Trophoblast cell (in vitro differentiated cells and primary cell): ENCODE measurements around the gene MTRFR. TPM values are rescaled to one million over a fixed set of nuclear protein-coding genes. Genes with fewer than 3 reads are reported as not detected.

Experiments
- DNase-seq, 2 donors: peaks; one replicate each; pipeline ENCODE4 v3.0.0-alpha.2; 2016
- H2AFZ ChIP-seq: 2 replicates; pipeline ENCODE4 v1.6.1; 2013; ENCODE audit warnings: low read length, moderate library complexity, mild to moderate bottlenecking; ENCODE audit not compliant: insufficient read depth, poor library complexity
- H2AK5ac ChIP-seq: 2 replicates; pipeline ENCODE4 v1.6.1; 2013; ENCODE audit warnings: mild to moderate bottlenecking, low read length
- H2BK120ac ChIP-seq: 2 replicates; pipeline ENCODE4 v1.6.1; 2013; ENCODE audit warnings: low read length, mild to moderate bottlenecking, moderate library complexity; ENCODE audit not compliant: insufficient read depth, poor library complexity
- H2BK12ac ChIP-seq: 2 replicates; pipeline ENCODE4 v1.6.1; 2013; ENCODE audit warnings: mild to moderate bottlenecking, low read length, moderate library complexity
- H2BK5ac ChIP-seq: 2 replicates; pipeline ENCODE4 v1.6.1; 2013; ENCODE audit warnings: low read length, low read depth, moderate library complexity, mild to moderate bottlenecking; ENCODE audit not compliant: poor library complexity
- H3K14ac ChIP-seq: 2 replicates; pipeline ENCODE4 v1.6.1; 2013; ENCODE audit warnings: mild to moderate bottlenecking, low read length
- H3K18ac ChIP-seq: 2 replicates; pipeline ENCODE4 v1.6.1; 2013; ENCODE audit warnings: mild to moderate bottlenecking, low read length
- H3K23ac ChIP-seq: 2 replicates; pipeline ENCODE4 v1.6.1; 2013; ENCODE audit warnings: low read length
- H3K27ac ChIP-seq: 2 replicates; pipeline ENCODE4 v1.5.1; 2013; ENCODE audit warnings: low read depth, mild to moderate bottlenecking, inconsistent platforms, low read length, moderate library complexity
- H3K27me3 ChIP-seq: 2 replicates; pipeline ENCODE4 v1.6.1; 2013; ENCODE audit warnings: inconsistent platforms, mild to moderate bottlenecking, low read length, moderate library complexity; ENCODE audit not compliant: insufficient read depth
- H3K36me3 ChIP-seq, 2 experiments: 1 replicate in 1 of 2; 2 replicates in 1 of 2; pipeline ENCODE4 v1.6.1; 2013; ENCODE audit warnings: low read length in 2 of 2, mild to moderate bottlenecking in 2 of 2, moderate library complexity in 1 of 2; ENCODE audit not compliant: insufficient read depth in 2 of 2, control insufficient read depth in 1 of 2
- H3K4ac ChIP-seq: 2 replicates; pipeline ENCODE4 v1.6.1; 2013; ENCODE audit warnings: low read depth, mild to moderate bottlenecking, low read length, moderate library complexity
- H3K4me1 ChIP-seq, 2 experiments: 1 replicate in 1 of 2; 2 replicates in 1 of 2; pipeline ENCODE4 v1.6.1; 2013; ENCODE audit warnings: low read length in 2 of 2, mild to moderate bottlenecking in 2 of 2, moderate library complexity in 1 of 2; ENCODE audit not compliant: insufficient read depth in 2 of 2, control insufficient read depth in 1 of 2
- H3K4me2 ChIP-seq: 2 replicates; pipeline ENCODE4 v1.6.1; 2013; ENCODE audit warnings: inconsistent platforms, mild to moderate bottlenecking, low read length, moderate library complexity
- H3K4me3 ChIP-seq: 2 replicates; pipeline ENCODE4 v1.5.1; 2013; ENCODE audit warnings: mild to moderate bottlenecking, low read depth, low read length, inconsistent platforms
- H3K79me1 ChIP-seq: one replicate; pipeline ENCODE4 v1.6.1; 2013; ENCODE audit warnings: low read length
- H3K79me2 ChIP-seq: 2 replicates; pipeline ENCODE4 v1.6.1; 2013; ENCODE audit warnings: low read length, mild to moderate bottlenecking; ENCODE audit not compliant: control insufficient read depth, insufficient read depth, poor library complexity
- H3K9ac ChIP-seq: 2 replicates; pipeline ENCODE4 v1.6.1; 2013; ENCODE audit warnings: mild to moderate bottlenecking, low read length
- H3K9me3 ChIP-seq: 2 replicates; pipeline ENCODE4 v1.6.1; 2013; ENCODE audit warnings: low read depth, mild to moderate bottlenecking, control low read depth, inconsistent platforms, low read length; ENCODE audit not compliant: insufficient read depth
- H4K12ac ChIP-seq: 2 replicates; pipeline ENCODE4 v1.6.1; 2013; ENCODE audit warnings: low read depth, mild to moderate bottlenecking, low read length, moderate library complexity
- H4K8ac ChIP-seq: 2 replicates; pipeline ENCODE4 v1.6.1; 2013; ENCODE audit warnings: low read depth, mild to moderate bottlenecking, low read length, moderate library complexity
- H4K91ac ChIP-seq: one replicate; pipeline ENCODE4 v1.6.1; 2013; ENCODE audit warnings: low read depth, mild to moderate bottlenecking, low read length, moderate library complexity
- WGBS: extraction: QIAGEN DNeasy Blood & Tissue Kit; methylation state at CpG from one replicate; pipeline ENCODE4 v1.1.7; 2013; ENCODE audit warnings: missing lambda C conversion rate; ENCODE audit not compliant: insufficient read length, insufficient coverage; ENCODE audit errors: extremely low coverage; 5-methylcytosine and 5-hydroxymethylcytosine counted together
- polyA plus RNA-seq: library from polyadenylated mRNA; stranded (reverse); fragments of 200-250 nt; gene quantifications from 2 replicates; pipeline ENCODE4 v1.2.3, GENCODE V29; 2013

Gene MTRFR
- 8.8 and 9.1 TPM in 2 replicates for polyA plus RNA-seq

DNA sequence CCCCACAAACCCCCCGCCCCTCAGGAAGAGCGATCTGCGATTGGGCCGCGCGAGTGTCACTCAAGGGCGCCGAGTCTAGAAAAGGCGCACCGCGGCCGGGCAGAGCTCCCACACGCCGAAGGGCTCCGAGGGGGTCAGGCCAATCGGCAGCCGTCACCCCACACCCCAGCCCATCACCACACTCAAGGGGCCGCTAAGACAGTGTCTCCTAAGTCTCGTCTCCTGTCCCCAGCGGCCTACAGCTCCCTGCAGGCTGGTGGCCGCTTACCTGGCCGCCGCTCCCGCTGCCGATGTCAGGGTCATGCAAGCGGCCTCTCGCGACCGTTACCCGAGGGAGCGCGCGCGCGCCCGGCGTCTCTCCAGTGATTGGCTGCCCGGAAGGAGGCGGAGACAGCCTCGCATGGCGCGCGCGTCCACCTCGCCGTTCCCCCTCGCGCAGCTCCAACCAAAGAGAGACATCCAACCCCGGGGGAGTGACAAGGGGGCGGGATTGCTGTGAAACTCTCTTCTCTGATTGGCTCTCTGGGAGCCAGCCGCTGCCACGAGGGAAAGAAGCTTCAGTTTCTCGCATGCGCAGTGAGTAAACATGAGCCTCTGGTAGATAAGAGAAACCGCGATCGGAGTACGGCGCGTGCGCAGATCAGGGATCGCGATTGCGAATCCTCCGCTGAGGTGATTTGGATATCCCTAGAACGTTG lies at the start of gene MTRFR, which contains the start of gene MPHOSPH9:
Gene MTRFR (plus strand): TSS at position 630 of the 698 bp plus-strand sequence. CDS start 20,239 bp downstream, outside the sequence.
Gene MPHOSPH9 (minus strand): TSS at position 335 of the 698 bp plus-strand sequence. CDS start 2,777 bp downstream, outside the sequence.
- Histone ChIP-seq H3K79me2 (peaks cover 9% of the 10 kb centered on the region), H2AFZ (peak within 1 kb of the TSS; percentile 86), H3K23ac (no peak within 1 kb of the TSS), H2AK5ac (peak within 1 kb of the TSS; percentile 84), H3K4me3 (peak within 1 kb of the TSS; percentile 95), H3K9me3 (peaks cover 2% of the 10 kb centered on the region), H2BK120ac (peak within 1 kb of the TSS; percentile 64), H3K14ac (peak within 1 kb of the TSS; percentile 74), H4K91ac (peak within 1 kb of the TSS; percentile 64), H3K4ac (peak within 1 kb of the TSS; percentile 95), H3K4me1 (peaks cover 5 to 7% of the 10 kb centered on the region in 2 experiments), H3K27ac (peak within 1 kb of the TSS; percentile 62), H4K12ac (peak within 1 kb of the TSS; percentile 49), H3K4me2 (peak within 1 kb of the TSS; percentile 86), H3K79me1 (peaks cover 6% of the 10 kb centered on the region), H3K18ac (peak within 1 kb of the TSS; percentile 83), H3K36me3 (no peaks in the 10 kb centered on the region), H2BK5ac (peak within 1 kb of the TSS; percentile 35), H3K27me3 (no peaks in the 10 kb centered on the region), H4K8ac (peak within 1 kb of the TSS; percentile 89), H3K9ac (peak within 1 kb of the TSS; percentile 88), H2BK12ac (no peak within 1 kb of the TSS)
- WGBS, result no CpG with 5 or more reads among the region's 66 CpGs
- DNase-seq, result peak; percentile 100

DNA sequence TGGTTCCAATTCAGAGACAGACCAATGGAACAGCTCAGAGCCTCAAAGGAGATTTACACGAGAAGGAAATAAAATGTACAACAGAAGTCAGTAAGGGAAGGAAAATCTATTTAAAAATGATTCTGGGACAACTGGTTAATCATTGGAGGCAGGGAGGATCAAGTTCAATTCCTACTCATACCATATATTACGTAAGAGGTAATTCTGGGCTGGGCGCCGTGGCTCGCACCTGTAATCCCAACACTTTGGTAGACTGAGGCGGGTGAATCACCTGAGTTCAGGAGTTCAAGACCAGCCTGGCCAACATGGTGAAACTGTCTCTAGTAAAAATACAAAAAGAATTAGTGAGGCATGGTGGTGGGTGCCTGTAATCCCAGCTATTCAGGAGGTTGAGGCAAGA lies 45.6 kb upstream of the MTRFR start:
- Histone ChIP-seq H3K23ac (no peak overlapping the region), H3K9me3 (no peaks in the 10 kb centered on the region), H3K36me3 (peaks cover 6 to 13% of the 10 kb centered on the region in 2 experiments), H3K27me3 (no peaks in the 10 kb centered on the region), H4K12ac (no peak overlapping the region), H2BK12ac (no peak overlapping the region), H4K8ac (no peak overlapping the region), H3K9ac (no peak overlapping the region), H3K4me3 (no peak overlapping the region), H4K91ac (no peak overlapping the region), H3K79me1 (no peaks in the 10 kb centered on the region), H2BK5ac (no peak overlapping the region), H2AFZ (no peak overlapping the region), H3K4me1 (no peaks in the 10 kb centered on the region), H3K18ac (no peak overlapping the region), H3K4ac (no peak overlapping the region), H2BK120ac (no peak overlapping the region), H3K27ac (no peak overlapping the region), H3K14ac (no peak overlapping the region), H3K4me2 (no peak overlapping the region), H2AK5ac (no peak overlapping the region), H3K79me2 (no peaks in the 10 kb centered on the region)
- no peak for DNase-seq
- WGBS, result no CpG with 5 or more reads among the region's 6 CpGs

DNA sequence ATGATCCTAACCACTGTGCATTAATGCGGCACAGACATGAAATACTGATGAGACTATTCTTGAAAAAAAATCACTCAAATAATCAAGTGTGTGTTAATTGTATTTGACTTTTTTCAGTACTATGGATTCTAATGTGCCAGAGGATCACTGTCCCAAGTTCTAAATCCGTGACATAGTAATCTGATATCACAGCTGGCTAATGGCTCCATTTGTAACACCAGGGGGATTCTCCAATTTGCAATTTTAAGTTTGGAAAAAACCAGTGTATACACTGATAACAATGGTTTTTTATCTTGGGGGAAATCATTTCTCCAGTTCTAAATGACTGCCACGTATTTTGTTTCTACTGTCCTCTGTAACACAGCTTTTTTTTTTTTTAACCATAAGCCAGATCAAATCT lies 33.3 kb upstream of the MTRFR start:
- no peak overlapping the region for H2BK120ac ChIP-seq
- no peak overlapping the region for H2BK12ac ChIP-seq
- no peak overlapping the region for H3K27ac ChIP-seq
- H3K79me1 ChIP-seq, result no peaks in the 10 kb centered on the region
- WGBS, result no CpG with 5 or more reads among the region's 3 CpGs
- H3K4me2 ChIP-seq, result no peak overlapping the region
- H2AK5ac ChIP-seq, result no peak overlapping the region
- no peak overlapping the region for H2BK5ac ChIP-seq
- H4K12ac ChIP-seq, result no peak overlapping the region
- peaks cover 3 to 5% of the 10 kb centered on the region in 2 experiments for H3K36me3 ChIP-seq
- H3K14ac ChIP-seq, result no peak overlapping the region
- H3K9ac ChIP-seq, result no peak overlapping the region
- H2AFZ ChIP-seq, result no peak overlapping the region
- H3K79me2 ChIP-seq, result no peaks in the 10 kb centered on the region
- DNase-seq, result no peak
- no peak overlapping the region for H4K8ac ChIP-seq
- H3K4ac ChIP-seq, result no peak overlapping the region
- H4K91ac ChIP-seq, result no peak overlapping the region
- H3K18ac ChIP-seq, result no peak overlapping the region
- no peaks in the 10 kb centered on the region for H3K4me1 ChIP-seq
- H3K27me3 ChIP-seq, result no peaks in the 10 kb centered on the region
- H3K4me3 ChIP-seq, result no peak overlapping the region
- no peak overlapping the region for H3K23ac ChIP-seq
- no peaks in the 10 kb centered on the region for H3K9me3 ChIP-seq

DNA sequence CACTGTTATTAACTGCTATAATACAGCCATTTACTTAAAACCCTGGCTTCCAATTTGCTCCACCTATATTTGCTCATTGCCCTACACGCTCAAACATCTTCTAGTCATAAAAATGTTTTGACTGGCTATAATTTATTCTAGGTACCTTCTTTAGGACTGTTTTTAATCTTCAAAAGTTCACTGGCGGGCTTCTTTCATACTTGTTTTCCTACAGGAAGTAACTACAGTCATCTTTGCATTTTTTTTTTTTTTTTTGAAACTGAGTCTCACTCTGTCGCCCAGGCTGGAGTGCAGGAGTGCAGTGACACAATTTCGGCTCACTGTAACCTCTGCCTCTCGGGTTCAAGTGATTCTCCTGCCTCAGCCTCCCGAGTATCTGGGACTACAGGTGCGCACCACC lies 32.8 kb upstream of the MTRFR start:
- H3K4me1 ChIP-seq, result no peaks in the 10 kb centered on the region
- no peak overlapping the region for H3K23ac ChIP-seq
- no peak for DNase-seq
- H3K27ac ChIP-seq, result no peak overlapping the region
- H3K4me2 ChIP-seq, result no peak overlapping the region
- no peak overlapping the region for H2AK5ac ChIP-seq
- H4K91ac ChIP-seq, result no peak overlapping the region
- no peaks in the 10 kb centered on the region for H3K79me1 ChIP-seq
- H3K9ac ChIP-seq, result no peak overlapping the region
- no peak overlapping the region for H3K18ac ChIP-seq
- WGBS, result no CpG with 5 or more reads among the region's 7 CpGs
- H3K4ac ChIP-seq, result no peak overlapping the region
- H3K9me3 ChIP-seq, result no peaks in the 10 kb centered on the region
- peaks cover 4 to 5% of the 10 kb centered on the region in 2 experiments for H3K36me3 ChIP-seq
- H2BK120ac ChIP-seq, result no peak overlapping the region
- H2BK12ac ChIP-seq, result no peak overlapping the region
- no peaks in the 10 kb centered on the region for H3K79me2 ChIP-seq
- H4K12ac ChIP-seq, result no peak overlapping the region
- no peaks in the 10 kb centered on the region for H3K27me3 ChIP-seq
- no peak overlapping the region for H3K4me3 ChIP-seq
- H2BK5ac ChIP-seq, result no peak overlapping the region
- H3K14ac ChIP-seq, result no peak overlapping the region
- no peak overlapping the region for H2AFZ ChIP-seq
- no peak overlapping the region for H4K8ac ChIP-seq
